ENCODE data around the gene CFAP100. TPM values are rescaled to one million over a fixed set of nuclear protein-coding genes. Genes with fewer than 3 reads are reported as not detected.

CFAP100 gene
- total and polyA plus RNA-seq, 9 of the 15 experiments (the other 6 are each of a cell fraction or from before 2014, with no cell fraction given) = not detected

DNA sequence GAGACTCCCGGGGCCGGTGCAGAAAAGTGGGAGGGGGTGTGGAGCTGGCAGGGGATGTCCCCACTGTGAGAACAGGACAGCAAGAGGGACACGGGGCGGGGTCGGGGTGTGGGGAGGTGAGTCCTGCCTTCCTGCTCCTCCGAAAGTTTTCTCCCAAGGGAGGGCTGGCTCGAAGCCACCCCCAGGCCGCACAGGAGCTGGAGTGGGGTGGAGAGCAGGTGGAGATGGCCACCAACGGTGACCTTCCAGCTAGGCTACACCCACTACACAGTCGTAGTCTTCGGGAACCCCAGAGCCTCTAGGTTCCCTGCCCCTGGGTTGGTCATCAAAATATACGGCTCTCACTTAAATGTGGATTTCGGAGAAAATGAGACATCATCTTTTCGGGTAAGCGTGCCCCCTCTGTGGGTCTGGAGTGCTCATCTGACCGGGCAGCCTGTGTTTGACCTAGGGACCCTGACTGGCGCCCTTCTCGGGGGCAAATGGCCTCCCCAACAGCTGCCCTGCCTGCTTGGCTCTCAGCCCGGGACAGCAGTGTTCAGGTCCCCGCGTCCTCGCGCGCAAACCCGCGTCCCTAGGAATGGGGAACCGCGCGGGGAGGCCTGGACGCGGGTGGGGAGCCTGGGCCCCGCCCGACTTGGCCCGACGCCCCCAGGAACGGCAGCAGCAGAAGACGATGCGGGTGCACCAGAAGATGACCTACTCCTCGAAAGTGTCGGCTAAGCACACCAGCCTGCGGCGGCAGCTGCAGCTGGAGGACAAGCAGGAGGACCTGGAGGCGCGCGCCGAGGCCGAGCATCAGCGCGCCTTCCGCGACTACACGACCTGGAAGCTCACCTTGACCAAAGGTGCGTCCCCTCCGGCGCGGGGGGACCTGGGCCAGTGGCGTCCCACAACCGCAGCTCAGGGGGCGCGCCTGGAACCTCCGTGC lies 21.2 kb downstream of the CFAP100 start:
- Histone ChIP-seq H3K9ac (ENCODE audit: insufficient read depth in 1 of 2, low read depth in 2 of 2, low read length in 2 of 2) (no peak overlapping the region), H3K4me1 (replicated peaks in 1 of 2; ENCODE audit: control insufficient read depth in 2 of 2, insufficient read depth in 2 of 2, low read length in 2 of 2) (peaks cover 0 to 12% of the 10 kb centered on the region in 2 experiments; a peak in 3 of 5 replicates), H2AFZ (ENCODE audit: low read depth, low read length) (no peak overlapping the region), H3K9me1 (ENCODE audit: control insufficient read depth, insufficient read depth, low read length) (no peaks in the 10 kb centered on the region), H3K27me3 (ENCODE audit: control insufficient read depth in 2 of 2, insufficient read depth in 2 of 2, low read length in 2 of 2) (peaks cover 3 to 40% of the 10 kb centered on the region in 2 experiments; a peak in 3 of 5 replicates), H3K36me3 (ENCODE audit: control insufficient read depth, insufficient read depth, low read length) (no peaks in the 10 kb centered on the region), H3K4me3 (no peak overlapping the region), H4K20me1 (replicated peaks; ENCODE audit: control insufficient read depth, insufficient read depth, low read length) (no peaks in the 10 kb centered on the region), H3K27ac (ENCODE audit: extremely low read depth, low read depth, low read length) (no peak overlapping the region), H3K4me2 (ENCODE audit: insufficient read depth, low read length) (no peak overlapping the region), H3K9me3 (replicated peaks; ENCODE audit: control insufficient read depth, insufficient read depth, low read depth, low read length) (no peaks in the 10 kb centered on the region), H3K79me2 (ENCODE audit: control insufficient read depth, insufficient read depth, low read length) (no peaks in the 10 kb centered on the region)
- in situ Hi-C loops (cut with MboI) = no loop called here
- intact Hi-C loops (cut with micrococcal nuclease) = no loop called here
- no peak for ATAC-seq
- no peak for DNase-seq (ENCODE audit: extremely low read depth in 1 of 4, low spot score in 3 of 4)
- FAIRE-seq = no peak
- ChIA-PET POLR2A (interaction anchor here (0.6 kb wide), 1 partner anchor 194 kb away, joined by 3 read pairs; no protein-coding TSS in a partner anchor), CTCF (ENCODE audit: low intra/inter-chr PET ratio) (no interaction called here)
- WGBS (ENCODE audit: insufficient coverage, low coverage, missing lambda C conversion rate) = 3% methylated on average over 11 of the region's 61 CpGs
- TF ChIP-seq, protein P1, sequence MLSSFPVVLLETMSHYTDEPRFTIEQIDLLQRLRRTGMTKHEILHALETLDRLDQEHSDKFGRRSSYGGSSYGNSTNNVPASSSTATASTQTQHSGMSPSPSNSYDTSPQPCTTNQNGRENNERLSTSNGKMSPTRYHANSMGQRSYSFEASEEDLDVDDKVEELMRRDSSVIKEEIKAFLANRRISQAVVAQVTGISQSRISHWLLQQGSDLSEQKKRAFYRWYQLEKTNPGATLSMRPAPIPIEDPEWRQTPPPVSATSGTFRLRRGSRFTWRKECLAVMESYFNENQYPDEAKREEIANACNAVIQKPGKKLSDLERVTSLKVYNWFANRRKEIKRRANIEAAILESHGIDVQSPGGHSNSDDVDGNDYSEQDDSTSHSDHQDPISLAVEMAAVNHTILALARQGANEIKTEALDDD (IDR thresholded peaks at IDR 0.05) = no peak
- TF ChIP-seq ZNF324 (CRISPR knock-in tag; IDR thresholded peaks at IDR 0.05) (no peak), HDAC6 (IDR thresholded peaks at IDR 0.05; ENCODE audit: low read depth, low read length) (no peak), EHMT2 (IDR thresholded peaks at IDR 0.05) (no peak), HOXB6 (CRISPR knock-in tag; IDR thresholded peaks at IDR 0.05; ENCODE audit: borderline replicate concordance) (no peak), ZNF124 (CRISPR knock-in tag; IDR thresholded peaks at IDR 0.05) (no peak), SETDB1 (IDR thresholded peaks at IDR 0.05; ENCODE audit: low read length) (no peak), RBM22 (IDR thresholded peaks at IDR 0.05; ENCODE audit: low read depth, low read length, poor library complexity, severe bottlenecking) (no peak)
- TF ChIP-seq, protein P2, sequence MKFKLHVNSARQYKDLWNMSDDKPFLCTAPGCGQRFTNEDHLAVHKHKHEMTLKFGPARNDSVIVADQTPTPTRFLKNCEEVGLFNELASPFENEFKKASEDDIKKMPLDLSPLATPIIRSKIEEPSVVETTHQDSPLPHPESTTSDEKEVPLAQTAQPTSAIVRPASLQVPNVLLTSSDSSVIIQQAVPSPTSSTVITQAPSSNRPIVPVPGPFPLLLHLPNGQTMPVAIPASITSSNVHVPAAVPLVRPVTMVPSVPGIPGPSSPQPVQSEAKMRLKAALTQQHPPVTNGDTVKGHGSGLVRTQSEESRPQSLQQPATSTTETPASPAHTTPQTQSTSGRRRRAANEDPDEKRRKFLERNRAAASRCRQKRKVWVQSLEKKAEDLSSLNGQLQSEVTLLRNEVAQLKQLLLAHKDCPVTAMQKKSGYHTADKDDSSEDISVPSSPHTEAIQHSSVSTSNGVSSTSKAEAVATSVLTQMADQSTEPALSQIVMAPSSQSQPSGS (CRISPR knock-in tag; IDR thresholded peaks at IDR 0.05) = no peak
- TF ChIP-seq, protein P3, sequence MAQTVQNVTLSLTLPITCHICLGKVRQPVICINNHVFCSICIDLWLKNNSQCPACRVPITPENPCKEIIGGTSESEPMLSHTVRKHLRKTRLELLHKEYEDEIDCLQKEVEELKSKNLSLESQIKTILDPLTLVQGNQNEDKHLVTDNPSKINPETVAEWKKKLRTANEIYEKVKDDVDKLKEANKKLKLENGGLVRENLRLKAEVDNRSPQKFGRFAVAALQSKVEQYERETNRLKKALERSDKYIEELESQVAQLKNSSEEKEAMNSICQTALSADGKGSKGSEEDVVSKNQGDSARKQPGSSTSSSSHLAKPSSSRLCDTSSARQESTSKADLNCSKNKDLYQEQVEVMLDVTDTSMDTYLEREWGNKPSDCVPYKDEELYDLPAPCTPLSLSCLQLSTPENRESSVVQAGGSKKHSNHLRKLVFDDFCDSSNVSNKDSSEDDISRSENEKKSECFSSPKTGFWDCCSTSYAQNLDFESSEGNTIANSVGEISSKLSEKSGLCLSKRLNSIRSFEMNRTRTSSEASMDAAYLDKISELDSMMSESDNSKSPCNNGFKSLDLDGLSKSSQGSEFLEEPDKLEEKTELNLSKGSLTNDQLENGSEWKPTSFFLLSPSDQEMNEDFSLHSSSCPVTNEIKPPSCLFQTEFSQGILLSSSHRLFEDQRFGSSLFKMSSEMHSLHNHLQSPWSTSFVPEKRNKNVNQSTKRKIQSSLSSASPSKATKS (CRISPR knock-in tag; IDR thresholded peaks at IDR 0.05) = no peak
- TF ChIP-seq, protein P4, sequence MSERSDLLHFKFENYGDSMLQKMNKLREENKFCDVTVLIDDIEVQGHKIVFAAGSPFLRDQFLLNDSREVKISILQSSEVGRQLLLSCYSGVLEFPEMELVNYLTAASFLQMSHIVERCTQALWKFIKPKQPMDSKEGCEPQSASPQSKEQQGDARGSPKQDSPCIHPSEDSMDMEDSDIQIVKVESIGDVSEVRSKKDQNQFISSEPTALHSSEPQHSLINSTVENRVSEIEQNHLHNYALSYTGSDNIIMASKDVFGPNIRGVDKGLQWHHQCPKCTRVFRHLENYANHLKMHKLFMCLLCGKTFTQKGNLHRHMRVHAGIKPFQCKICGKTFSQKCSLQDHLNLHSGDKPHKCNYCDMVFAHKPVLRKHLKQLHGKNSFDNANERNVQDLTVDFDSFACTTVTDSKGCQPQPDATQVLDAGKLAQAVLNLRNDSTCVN (CRISPR knock-in tag; IDR thresholded peaks at IDR 0.05) = no peak
- TF ChIP-seq, protein P5, sequence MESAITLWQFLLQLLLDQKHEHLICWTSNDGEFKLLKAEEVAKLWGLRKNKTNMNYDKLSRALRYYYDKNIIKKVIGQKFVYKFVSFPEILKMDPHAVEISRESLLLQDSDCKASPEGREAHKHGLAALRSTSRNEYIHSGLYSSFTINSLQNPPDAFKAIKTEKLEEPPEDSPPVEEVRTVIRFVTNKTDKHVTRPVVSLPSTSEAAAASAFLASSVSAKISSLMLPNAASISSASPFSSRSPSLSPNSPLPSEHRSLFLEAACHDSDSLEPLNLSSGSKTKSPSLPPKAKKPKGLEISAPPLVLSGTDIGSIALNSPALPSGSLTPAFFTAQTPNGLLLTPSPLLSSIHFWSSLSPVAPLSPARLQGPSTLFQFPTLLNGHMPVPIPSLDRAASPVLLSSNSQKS (CRISPR knock-in tag; IDR thresholded peaks at IDR 0.05) = no peak
- no TSS peak for BruUV-seq (replicated peaks)

All from K562 (cell line).